Common myeloid progenitor, CD34-positive (primary cell): ENCODE measurements around the gene SIRT6. TPM values are rescaled to one million over a fixed set of nuclear protein-coding genes. Genes with fewer than 3 reads are reported as not detected.
"Not testable (repeated sequence)": the region's sequence is repeated elsewhere in the genome, so short reads cannot be mapped to it uniquely, and the experiment has no call there.

ENCODE experiments used
- CTCF ChIA-PET: fragments of 350-600 bp; sonication (Branson Sonifier 250); formaldehyde crosslinking; loops from one replicate; lab custom pipeline; 2021; ENCODE audit warnings: antibody characterized with exemption; lab: Charles Lee
- POLR2A ChIA-PET: fragments of 350-600 bp; sonication (Branson Sonifier 250); formaldehyde crosslinking; loops from one replicate; lab custom pipeline; 2021; ENCODE audit warnings: antibody characterized with exemption; lab: Charles Lee
- DNase-seq, 3 donors: peaks; one replicate each; pipeline versions ENCODE4 v3.0.0 to v3.0.0-alpha.2; 2013
- H3K27ac ChIP-seq, 2 experiments: 1 replicate in 1 of 2; 2 replicates in 1 of 2; pipeline ENCODE4 v1.7.0; 2013; ENCODE audit warnings: inconsistent platforms in 2 of 2, low read length in 2 of 2, mild to moderate bottlenecking in 2 of 2, low read depth in 1 of 2, moderate library complexity in 1 of 2; ENCODE audit not compliant: severe bottlenecking in 2 of 2, insufficient read depth in 1 of 2, poor library complexity in 1 of 2
- H3K27me3 ChIP-seq, 5 experiments: replicated peaks in 2 of 5; 1 replicate in 3 of 5; 2 replicates in 2 of 5; pipeline versions ENCODE4 v1.6.1 to v1.7.0; 2013; ENCODE audit warnings: low read length in 4 of 5, mild to moderate bottlenecking in 2 of 5, moderate library complexity in 2 of 5, inconsistent platforms in 1 of 5; ENCODE audit not compliant: insufficient read depth in 5 of 5, control insufficient read depth in 4 of 5
- H3K36me3 ChIP-seq, 4 experiments: 1 replicate in 2 of 4; 2 replicates in 2 of 4; pipeline versions ENCODE4 v1.6.1 to v1.7.0; 2013; ENCODE audit warnings: low read length in 3 of 4, control low read depth in 1 of 4, mild to moderate bottlenecking in 1 of 4; ENCODE audit not compliant: control insufficient read depth in 4 of 4, insufficient read depth in 4 of 4
- H3K4me1 ChIP-seq, 4 experiments: 1 replicate in 3 of 4; 2 replicates in 1 of 4; pipeline versions ENCODE4 v1.6.1 to v1.7.1; 2013; ENCODE audit warnings: low read length in 3 of 4, mild to moderate bottlenecking in 3 of 4, control low read depth in 1 of 4, inconsistent platforms in 1 of 4, moderate library complexity in 1 of 4; ENCODE audit not compliant: control insufficient read depth in 4 of 4, insufficient read depth in 4 of 4; ENCODE audit errors: control extremely low read depth in 1 of 4
- H3K4me3 ChIP-seq, 7 experiments: 1 replicate in 4 of 7; 2 replicates in 3 of 7; pipeline versions ENCODE4 v1.5.1 to v1.7.0; 2013; ENCODE audit warnings: mild to moderate bottlenecking in 7 of 7, low read length in 6 of 7, moderate library complexity in 6 of 7, inconsistent platforms in 2 of 7, low read depth in 2 of 7, control low read depth in 1 of 7; ENCODE audit not compliant: insufficient read depth in 4 of 7, control insufficient read depth in 1 of 7; ENCODE audit errors: extremely low read depth in 1 of 7
- H3K9me3 ChIP-seq, 5 experiments: 1 replicate in 4 of 5; 2 replicates in 1 of 5; pipeline versions ENCODE4 v1.6.1 to v1.7.1; 2013; ENCODE audit warnings: low read length in 4 of 5, mild to moderate bottlenecking in 2 of 5, inconsistent platforms in 1 of 5, low read depth in 1 of 5, moderate library complexity in 1 of 5; ENCODE audit not compliant: control insufficient read depth in 4 of 5, insufficient read depth in 2 of 5; ENCODE audit errors: control extremely low read depth in 1 of 5
- WGBS: methylation state at CpG from one replicate; pipeline ENCODE4 v1.1.5; 2013; ENCODE audit not compliant: insufficient coverage; 5-methylcytosine and 5-hydroxymethylcytosine counted together
- polyA plus RNA-seq: library from polyadenylated mRNA; unstranded; fragments of 120-200 nt; gene quantifications from one replicate; pipeline ENCODE4 v1.2.1, GENCODE V29; 2013

The SIRT6 gene
- polyA plus RNA-seq, result 13.0 TPM

DNA sequence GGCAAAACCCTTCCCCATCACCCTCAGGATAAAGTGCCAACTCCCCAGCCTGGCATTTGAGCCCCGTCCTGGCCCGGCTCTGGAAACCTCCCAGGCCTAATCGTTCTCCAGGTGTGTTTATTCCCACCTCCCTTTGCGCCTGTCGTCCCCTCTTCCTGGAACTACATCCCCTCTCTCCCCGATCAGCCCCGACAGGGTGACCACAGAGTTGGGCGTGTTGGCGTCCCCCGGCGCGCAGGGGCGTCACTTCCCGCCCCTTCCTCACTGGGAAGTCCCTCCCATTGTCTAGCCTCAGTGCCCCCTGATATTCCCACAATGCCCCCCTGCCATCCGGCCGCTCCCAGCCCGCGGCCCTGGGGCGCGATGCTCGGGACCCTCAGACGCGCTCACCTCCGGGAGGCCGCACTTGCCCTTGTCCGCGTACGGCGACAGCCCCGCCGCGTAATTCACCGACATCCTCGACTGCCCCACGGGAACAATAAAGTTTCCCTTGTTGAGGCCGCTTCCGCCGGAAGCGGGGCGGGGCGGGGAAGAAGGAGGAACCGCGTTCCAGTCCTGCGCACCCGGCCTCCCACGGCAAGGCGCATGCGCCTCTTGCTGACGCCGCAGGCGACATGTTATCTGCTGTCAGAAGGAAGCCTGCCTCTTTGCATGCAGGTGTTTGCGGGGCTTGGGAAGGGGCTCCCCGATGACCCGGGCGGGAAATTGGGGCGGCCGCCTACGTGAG lies at the start of gene SIRT6, which contains the start of gene ANKRD24:
Gene SIRT6 (minus strand): TSS at position 480 of the 727 bp plus-strand sequence. CDS start 24 bp downstream, at position 456.
Gene ANKRD24 (plus strand): TSS at position 606 of the 727 bp plus-strand sequence. CDS start 3,737 bp downstream, outside the sequence.
- peak within 1 kb of the TSS; percentile 53 to 98 (median 93) for H3K4me3 ChIP-seq
- H3K9me3 ChIP-seq, result no peaks in the 10 kb centered on the region
- H3K36me3 ChIP-seq, result peaks cover 2 to 11% (median 6%) of the 10 kb centered on the region in 4 experiments
- peaks cover 0 to 27% (median 16%) of the 10 kb centered on the region in 4 experiments for H3K4me1 ChIP-seq
- peak within 1 kb of the TSS; percentile 70 to 82 for H3K27ac ChIP-seq
- H3K27me3 ChIP-seq, result peaks cover 0 to 3% (median 0%) of the 10 kb centered on the region in 5 experiments
- WGBS, result 0% methylated on average over 55 of the region's 58 CpGs
- ChIA-PET CTCF (no interaction called here), POLR2A (no interaction called here)
- DNase-seq, result peak; percentile 96 to 98 (median 98)

- WGBS, result 93% methylated on average over 2 of the region's 5 CpGs
- CTCF ChIA-PET, result interaction anchor here (1.0 to 3.4 kb wide), 5 partner anchors 12 to 98 kb away, joined by 3 to 13 read pairs (median 5); partner anchors contain the start of gene YJU2
- peaks cover 0 to 20% (median 2%) of the 10 kb centered on the region in 5 experiments for H3K27me3 ChIP-seq
- peaks cover 0 to 10% (median 9%) of the 10 kb centered on the region in 4 experiments for H3K4me1 ChIP-seq
- H3K4me3 ChIP-seq, DNase-seq, H3K27ac ChIP-seq, H3K9me3 ChIP-seq, H3K36me3 ChIP-seq: not testable (repeated sequence)
- POLR2A ChIA-PET, result interaction anchor here (0.6 kb wide), 1 partner anchor 10 kb away, joined by 3 read pairs; no protein-coding TSS in a partner anchor
These were observed 49.8 kb upstream of the SIRT6 start for GRCh38 chr19:4232139-4232538.

DNA sequence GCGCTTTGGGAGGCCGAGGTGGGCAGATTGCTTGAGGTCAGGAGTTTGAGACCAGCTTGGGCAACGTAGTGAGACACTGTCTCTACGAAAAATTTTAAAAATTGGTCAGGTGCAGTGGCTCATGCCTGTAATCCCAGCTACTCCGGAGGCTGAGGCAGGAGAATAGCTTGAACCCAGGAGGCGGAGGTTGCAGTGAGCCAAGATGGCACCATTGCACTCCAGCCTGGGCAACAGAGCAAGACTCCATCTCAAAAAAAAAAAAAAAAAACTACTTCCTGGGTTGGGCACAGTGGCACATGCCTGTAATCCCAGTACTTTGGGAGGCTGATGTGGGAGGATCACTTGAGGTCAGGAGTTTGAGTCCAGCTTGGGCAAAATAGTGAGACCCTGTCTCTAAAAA lies 49.2 kb upstream of the SIRT6 start:
- H3K27ac ChIP-seq, H3K9me3 ChIP-seq, H3K4me3 ChIP-seq, H3K36me3 ChIP-seq, DNase-seq: not testable (repeated sequence)
- WGBS, result 90% methylated on average over 4 of the region's 6 CpGs
- Histone ChIP-seq H3K4me1 (peaks cover 0 to 10% (median 9%) of the 10 kb centered on the region in 4 experiments), H3K27me3 (peaks cover 0 to 20% (median 2%) of the 10 kb centered on the region in 5 experiments)
- ChIA-PET CTCF (interaction anchor here (1.3 to 3.4 kb wide), 3 partner anchors 12 to 30 kb away, joined by 3 to 13 read pairs (median 9); partner anchors contain the start of gene YJU2), POLR2A (interaction anchor here (0.6 kb wide), 1 partner anchor 10 kb away, joined by 3 read pairs; no protein-coding TSS in a partner anchor)

- H3K4me3 ChIP-seq, H3K36me3 ChIP-seq, POLR2A ChIA-PET, DNase-seq, H3K27ac ChIP-seq, H3K9me3 ChIP-seq: not testable (repeated sequence)
- Histone ChIP-seq H3K4me1 (peaks cover 0 to 10% (median 9%) of the 10 kb centered on the region in 4 experiments), H3K27me3 (peaks cover 0 to 20% (median 2%) of the 10 kb centered on the region in 5 experiments)
- WGBS, result 95% methylated on average over 5 of the region's 6 CpGs
- CTCF ChIA-PET, result interaction anchor here (1.0 kb wide), 1 partner anchor 22 kb away, joined by 3 read pairs; no protein-coding TSS in a partner anchor
These were observed 47.9 kb upstream of the SIRT6 start for GRCh38 chr19:4230237-4230636.

DNA sequence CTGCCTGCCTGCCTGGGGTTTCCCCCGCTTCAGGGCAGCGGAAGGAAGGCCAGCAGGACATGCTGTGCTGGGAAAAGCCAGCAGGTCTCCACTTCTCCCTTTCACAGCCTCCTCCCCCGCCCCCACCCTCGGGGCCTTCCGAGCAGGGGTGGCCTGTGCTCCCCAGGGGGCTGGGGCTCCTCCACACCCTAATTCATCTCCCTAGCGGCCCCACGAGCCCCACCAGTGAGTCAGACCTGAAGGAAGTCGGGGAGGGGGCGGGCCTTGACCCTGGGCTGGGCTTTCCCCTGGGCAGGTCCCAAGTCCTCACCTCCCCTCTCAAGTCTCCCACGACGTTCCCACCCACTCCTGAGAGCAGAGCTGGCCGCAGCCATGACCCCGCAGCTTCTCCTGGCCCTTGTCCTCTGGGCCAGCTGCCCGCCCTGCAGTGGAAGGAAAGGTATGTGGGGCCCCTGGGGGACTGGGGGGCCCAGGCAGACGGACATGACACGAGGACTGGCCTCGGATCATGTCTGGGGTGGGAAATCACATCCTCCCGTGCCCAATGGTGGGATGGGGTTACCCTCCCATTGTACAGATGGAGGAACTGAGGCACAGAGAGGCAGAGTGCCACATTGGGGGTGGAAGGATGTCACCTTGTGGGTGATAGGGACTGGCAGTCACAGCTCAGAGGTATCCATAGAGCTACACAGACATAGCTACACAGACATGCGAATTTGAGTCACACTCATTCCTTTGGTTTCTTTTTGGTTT lies 47.0 kb upstream of the SIRT6 start, which contains the start of gene EBI3:
Gene EBI3 (plus strand): TSS at position 345 of the 753 bp plus-strand sequence. CDS start 28 bp downstream, at position 373.
- no peaks in the 10 kb centered on the region for H3K36me3 ChIP-seq
- peak; percentile 67 to 80 (median 74) for DNase-seq
- peaks cover 0 to 20% (median 0%) of the 10 kb centered on the region in 5 experiments for H3K27me3 ChIP-seq
- CTCF ChIA-PET, result interaction anchor here (1.0 kb wide), 1 partner anchor 21 kb away, joined by 3 read pairs; no protein-coding TSS in a partner anchor
- no peak within 1 kb of the TSS for H3K27ac ChIP-seq
- 28% methylated on average over 9 of the region's 19 CpGs for WGBS
- peak within 1 kb of the TSS in 1 of 7 experiments; percentile 11 for H3K4me3 ChIP-seq
- no peaks in the 10 kb centered on the region for H3K9me3 ChIP-seq
- H3K4me1 ChIP-seq, result peaks cover 0 to 10% (median 9%) of the 10 kb centered on the region in 4 experiments
- POLR2A ChIA-PET, result no interaction called here

GRCh38 chr19:4228765-4229178 lies 46.4 kb upstream of the SIRT6 start:
- Histone ChIP-seq H3K36me3 (no peaks in the 10 kb centered on the region), H3K9me3 (no peaks in the 10 kb centered on the region), H3K27ac (no peak overlapping the region), H3K27me3 (peaks cover 0 to 20% (median 3%) of the 10 kb centered on the region in 5 experiments), H3K4me1 (peaks cover 0 to 10% (median 9%) of the 10 kb centered on the region in 4 experiments), H3K4me3 (peak overlapping the region in 1 of 7 experiments; percentile 11)
- ChIA-PET CTCF (no interaction called here), POLR2A (no interaction called here)
- no peak for DNase-seq
- WGBS, result 91% methylated on average over 2 of the region's 2 CpGs
